Gastrocnemius medialis (tissue), 4 donors: ENCODE measurements around the gene FNDC10. TPM values are rescaled to one million over a fixed set of nuclear protein-coding genes. Genes with fewer than 3 reads are reported as not detected.

Experiments used
- ATAC-seq, 2 donors: fragments of 150-250 bp; one replicate each; pipeline ENCODE4 v1.9.1; 2016
- DNase-seq, 2 donors: peaks; one replicate each; pipeline ENCODE4 v3.0.0-alpha.2; 2019
- H3K27ac ChIP-seq, 4 donors: fragments of 200-600 bp; sonication (generic); 1 replicate in 1 of 4; 2 replicates in 3 of 4; pipeline ENCODE4 v1.5.1; 2016 to 2018; ENCODE audit warnings: mild to moderate bottlenecking in 2 of 4, moderate library complexity in 1 of 4
- H3K27me3 ChIP-seq, 3 donors: fragments of 200-600 bp; sonication (generic) in 2 of 3; 1 replicate in 1 of 3; 2 replicates in 2 of 3; pipeline versions ENCODE4 v1.5.1 to v1.6.0; 2016 to 2019; ENCODE audit warnings: mild to moderate bottlenecking in 1 of 3, moderate library complexity in 1 of 3
- H3K36me3 ChIP-seq, 2 donors: fragments of 200-600 bp; sonication (generic) in 1 of 2; one replicate each; pipeline ENCODE4 v1.5.1; 2017 to 2018
- H3K4me1 ChIP-seq, 2 donors: fragments of 200-600 bp; sonication (generic) in 1 of 2; one replicate each; pipeline ENCODE4 v1.5.1; 2016 to 2017; ENCODE audit warnings: mild to moderate bottlenecking in 2 of 2
- H3K4me3 ChIP-seq, 4 donors: fragments of 200-600 bp; sonication (generic) in 3 of 4; 1 replicate in 1 of 4; 2 replicates in 3 of 4; pipeline ENCODE4 v1.5.1; 2016 to 2019; ENCODE audit warnings: mild to moderate bottlenecking in 2 of 4
- H3K9me3 ChIP-seq, 3 donors: fragments of 200-600 bp; sonication (generic) in 2 of 3; 1 replicate in 1 of 3; 2 replicates in 2 of 3; pipeline ENCODE4 v1.5.1; 2016 to 2019
- POLR2A ChIP-seq, 2 donors: fragments of 450-650 bp; IDR thresholded peaks; one replicate each; pipeline ENCODE4 v1.6.1; 2017; ENCODE audit warnings: antibody characterized with exemption in 2 of 2, mild to moderate bottlenecking in 2 of 2, moderate library complexity in 2 of 2
- in situ Hi-C, 4 donors: fragments of 200-750 bp; cut with MboI; loops; one replicate each; pipeline versions ENCODE4 v1.15.0 to v1.8.0; 2017; ENCODE audit warnings: low sequenced_read_pairs in 4 of 4
- intact Hi-C: fragments of 100-400 bp; cut with DNase I; formaldehyde crosslinking; loops from one replicate; pipeline ENCODE4 v1.15.1; 2023; ENCODE audit warnings: low total_unique reads
- total RNA-seq, 4 donors: library from RNA; depleted of rRNA; stranded (reverse); fragments of >200 nt; gene quantifications; one replicate each; pipeline versions ENCODE4 v1.1.0 to v1.2.3, GENCODE V29; 2016
- TF ChIP-seq, protein P1 (sequence below), 5 experiments: fragments of 450-650 bp in 3 of 5; fragments of 200-600 bp in 2 of 5; sonication (generic) in 2 of 5; IDR thresholded peaks in 4 of 5; conservative IDR thresholded peaks in 1 of 5; 1 replicate in 4 of 5; 2 replicates in 1 of 5; pipeline ENCODE4 v1.5.1; 2016 to 2019; ENCODE audit warnings: antibody characterized with exemption in 5 of 5, mild to moderate bottlenecking in 3 of 5, moderate library complexity in 3 of 5

Gene FNDC10
- total RNA-seq, 4 donors from 2014 or later = 0.20 to 1.3 (median 0.94) TPM; not detected in 1

- intact Hi-C loops = no loop called here
- Histone ChIP-seq H3K4me3 (no peak overlapping the region), H3K27me3 (peaks cover 0 to 1% (median under 1%) of the 10 kb centered on the region in 3 donors), H3K4me1 (peaks cover 13% of the 10 kb centered on the region in 2 donors), H3K27ac (no peak overlapping the region), H3K36me3 (peaks cover 0 to 6% of the 10 kb centered on the region in 2 donors), H3K9me3 (no peaks in the 10 kb centered on the region)
- TF ChIP-seq, protein P1, sequence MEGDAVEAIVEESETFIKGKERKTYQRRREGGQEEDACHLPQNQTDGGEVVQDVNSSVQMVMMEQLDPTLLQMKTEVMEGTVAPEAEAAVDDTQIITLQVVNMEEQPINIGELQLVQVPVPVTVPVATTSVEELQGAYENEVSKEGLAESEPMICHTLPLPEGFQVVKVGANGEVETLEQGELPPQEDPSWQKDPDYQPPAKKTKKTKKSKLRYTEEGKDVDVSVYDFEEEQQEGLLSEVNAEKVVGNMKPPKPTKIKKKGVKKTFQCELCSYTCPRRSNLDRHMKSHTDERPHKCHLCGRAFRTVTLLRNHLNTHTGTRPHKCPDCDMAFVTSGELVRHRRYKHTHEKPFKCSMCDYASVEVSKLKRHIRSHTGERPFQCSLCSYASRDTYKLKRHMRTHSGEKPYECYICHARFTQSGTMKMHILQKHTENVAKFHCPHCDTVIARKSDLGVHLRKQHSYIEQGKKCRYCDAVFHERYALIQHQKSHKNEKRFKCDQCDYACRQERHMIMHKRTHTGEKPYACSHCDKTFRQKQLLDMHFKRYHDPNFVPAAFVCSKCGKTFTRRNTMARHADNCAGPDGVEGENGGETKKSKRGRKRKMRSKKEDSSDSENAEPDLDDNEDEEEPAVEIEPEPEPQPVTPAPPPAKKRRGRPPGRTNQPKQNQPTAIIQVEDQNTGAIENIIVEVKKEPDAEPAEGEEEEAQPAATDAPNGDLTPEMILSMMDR (IDR thresholded peaks at IDR 0.05 in 4 of 5, conservative IDR thresholded peaks at IDR 0.05 in 1 of 5) = no peak
- no peak for TF ChIP-seq POLR2A (IDR thresholded peaks at IDR 0.05)
- no peak for ATAC-seq
- no peak for DNase-seq
- in situ Hi-C loops = no loop called here
Measured at GRCh38 chr1:1609822-1610485, 10.0 kb upstream of the FNDC10 start.

- Histone ChIP-seq H3K4me3 (no peak overlapping the region), H3K27ac (no peak overlapping the region), H3K27me3 (peaks cover 4 to 20% (median 13%) of the 10 kb centered on the region in 3 donors), H3K36me3 (no peaks in the 10 kb centered on the region), H3K4me1 (no peaks in the 10 kb centered on the region), H3K9me3 (no peaks in the 10 kb centered on the region)
- TF ChIP-seq POLR2A (IDR thresholded peaks at IDR 0.05) = no peak
- TF ChIP-seq, protein P1 (IDR thresholded peaks at IDR 0.05 in 4 of 5, conservative IDR thresholded peaks at IDR 0.05 in 1 of 5) = no peak
- intact Hi-C loops (no loop called here), in situ Hi-C loops (no loop called here)
- ATAC-seq (no peak), DNase-seq (no peak)
Measured at GRCh38 chr1:1606232-1606631, 6.3 kb upstream of the FNDC10 start.

GRCh38 chr1:1605724-1606123 is 5.8 kb upstream of the FNDC10 start:
- Histone ChIP-seq H3K27me3 (peaks cover 9 to 25% (median 18%) of the 10 kb centered on the region in 3 donors), H3K9me3 (no peaks in the 10 kb centered on the region), H3K27ac (no peak overlapping the region), H3K36me3 (no peaks in the 10 kb centered on the region), H3K4me3 (no peak overlapping the region), H3K4me1 (peaks cover 0 to 2% of the 10 kb centered on the region in 2 donors)
- ATAC-seq = no peak
- in situ Hi-C loops (no loop called here), intact Hi-C loops (no loop called here)
- TF ChIP-seq, protein P1 (IDR thresholded peaks at IDR 0.05 in 4 of 5, conservative IDR thresholded peaks at IDR 0.05 in 1 of 5) = no peak
- no peak for TF ChIP-seq POLR2A (IDR thresholded peaks at IDR 0.05)
- DNase-seq = no peak

DNA sequence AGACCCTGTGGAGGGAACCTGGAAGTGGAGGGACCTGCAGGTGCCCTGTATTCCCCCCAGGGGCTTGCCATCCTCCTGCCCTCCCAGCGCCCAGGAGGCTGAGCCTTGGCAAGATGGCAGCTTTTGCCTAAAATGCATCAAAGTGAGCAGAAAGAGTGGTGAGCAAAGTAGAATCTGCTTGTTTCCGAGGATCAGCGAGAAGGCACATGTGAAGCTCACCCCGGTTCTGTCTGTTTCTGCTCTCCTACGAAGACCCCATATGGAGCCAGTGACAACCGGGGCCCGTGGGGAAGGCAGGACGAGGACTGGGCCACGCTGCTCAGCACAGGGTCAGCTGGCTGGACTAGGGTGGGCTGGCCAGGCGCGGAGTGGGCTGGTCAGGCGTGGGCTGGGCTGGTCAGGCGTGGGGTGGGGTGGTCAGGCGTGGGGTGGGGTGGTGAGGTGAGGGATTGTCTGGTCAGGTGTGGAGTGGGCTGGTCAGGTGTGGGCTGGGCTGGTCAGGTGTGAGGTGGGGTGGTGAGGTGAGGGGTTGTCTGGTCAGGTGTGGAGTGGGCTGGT is 5.2 kb upstream of the FNDC10 start:
- no peak for ATAC-seq
- DNase-seq = no peak
- intact Hi-C loops (no loop called here), in situ Hi-C loops (no loop called here)
- Histone ChIP-seq H3K9me3 (no peaks in the 10 kb centered on the region), H3K4me3 (no peak overlapping the region), H3K4me1 (peaks cover 0 to 8% of the 10 kb centered on the region in 2 donors), H3K27me3 (peaks cover 14 to 31% (median 24%) of the 10 kb centered on the region in 3 donors), H3K36me3 (no peaks in the 10 kb centered on the region), H3K27ac (no peak overlapping the region)
- no peak for TF ChIP-seq POLR2A (IDR thresholded peaks at IDR 0.05)
- TF ChIP-seq, protein P1 (IDR thresholded peaks at IDR 0.05 in 4 of 5, conservative IDR thresholded peaks at IDR 0.05 in 1 of 5) = no peak
